Measurements from ENCODE around the gene JAG2. TPM values are rescaled to one million over a fixed set of nuclear protein-coding genes. Genes with fewer than 3 reads are reported as not detected.
A peak's percentile ranks its signal among the peaks of the same experiment; 100 is the strongest.

Gene JAG2
- total and polyA plus RNA-seq, 8 donors = 9.9 to 38.3 (median 11.0) TPM

GRCh38 chr14:105137481-105138020, 31.0 kb downstream of the JAG2 start:
- TF ChIP-seq, protein P1, sequence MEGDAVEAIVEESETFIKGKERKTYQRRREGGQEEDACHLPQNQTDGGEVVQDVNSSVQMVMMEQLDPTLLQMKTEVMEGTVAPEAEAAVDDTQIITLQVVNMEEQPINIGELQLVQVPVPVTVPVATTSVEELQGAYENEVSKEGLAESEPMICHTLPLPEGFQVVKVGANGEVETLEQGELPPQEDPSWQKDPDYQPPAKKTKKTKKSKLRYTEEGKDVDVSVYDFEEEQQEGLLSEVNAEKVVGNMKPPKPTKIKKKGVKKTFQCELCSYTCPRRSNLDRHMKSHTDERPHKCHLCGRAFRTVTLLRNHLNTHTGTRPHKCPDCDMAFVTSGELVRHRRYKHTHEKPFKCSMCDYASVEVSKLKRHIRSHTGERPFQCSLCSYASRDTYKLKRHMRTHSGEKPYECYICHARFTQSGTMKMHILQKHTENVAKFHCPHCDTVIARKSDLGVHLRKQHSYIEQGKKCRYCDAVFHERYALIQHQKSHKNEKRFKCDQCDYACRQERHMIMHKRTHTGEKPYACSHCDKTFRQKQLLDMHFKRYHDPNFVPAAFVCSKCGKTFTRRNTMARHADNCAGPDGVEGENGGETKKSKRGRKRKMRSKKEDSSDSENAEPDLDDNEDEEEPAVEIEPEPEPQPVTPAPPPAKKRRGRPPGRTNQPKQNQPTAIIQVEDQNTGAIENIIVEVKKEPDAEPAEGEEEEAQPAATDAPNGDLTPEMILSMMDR (IDR thresholded peaks at IDR 0.05) = no peak
- H3K36me3 ChIP-seq = no peaks in the 10 kb centered on the region
- H3K9me3 ChIP-seq = no peaks in the 10 kb centered on the region
- no peaks in the 10 kb centered on the region for H3K4me1 ChIP-seq
- peak in 1 of 6 donors; percentile 41 for DNase-seq
- no peak for ATAC-seq
- WGBS, 2 donors = 83 to 86% methylated on average over 14 of the region's 14 CpGs
- intact Hi-C loops (cut with DNase I) = no loop called here
- H3K27me3 ChIP-seq = no peaks in the 10 kb centered on the region
- no peak overlapping the region for H3K27ac ChIP-seq
- FAIRE-seq = no peak
- H3K4me3 ChIP-seq = no peak overlapping the region

DNA sequence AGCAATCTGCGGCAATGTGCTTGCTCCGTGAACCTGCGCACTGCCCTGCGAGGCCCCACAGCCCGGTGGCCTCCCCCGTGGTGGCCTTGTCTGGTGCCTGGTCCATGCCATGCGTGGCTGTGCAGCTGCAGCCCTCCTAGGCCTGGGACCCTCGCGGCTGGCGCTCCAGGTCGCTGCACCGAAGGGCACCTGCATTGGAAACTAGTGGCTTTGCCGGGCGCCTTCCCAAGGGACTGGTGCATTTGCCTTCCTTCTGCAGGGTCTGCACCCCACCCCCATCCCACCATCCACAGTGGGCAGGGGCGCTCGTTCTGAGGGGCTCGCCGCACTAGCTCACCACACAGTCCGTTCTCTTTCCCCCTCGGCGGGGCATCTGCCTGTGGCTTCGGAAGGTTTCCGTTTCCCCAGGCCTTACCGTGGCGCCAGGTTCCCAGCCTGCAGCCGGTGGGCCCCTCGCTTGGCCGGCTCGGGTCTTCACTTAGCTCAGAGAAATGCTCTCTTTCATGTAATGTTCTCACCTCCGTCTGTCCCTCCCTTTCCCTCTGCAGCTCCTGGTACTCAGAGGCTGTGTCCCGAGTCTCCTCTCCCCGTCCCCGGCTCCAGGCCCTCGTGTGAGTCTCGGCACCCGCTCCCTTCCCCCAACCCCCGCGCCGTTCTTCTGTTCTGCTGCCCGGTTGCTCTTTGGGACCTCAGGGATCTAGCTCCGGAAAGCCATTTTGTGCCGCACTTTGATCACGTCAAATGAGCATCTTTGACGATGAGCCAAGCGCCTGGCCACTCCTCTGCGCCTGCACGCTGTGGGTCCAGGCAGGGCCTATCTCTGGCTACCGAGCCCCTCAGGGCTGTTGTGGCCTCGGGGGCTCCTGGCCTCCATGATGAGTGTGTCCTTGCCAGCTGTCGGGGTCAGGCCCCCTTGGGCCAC, 31.9 kb downstream of the JAG2 start:
- Histone ChIP-seq H3K36me3 (no peaks in the 10 kb centered on the region), H3K27ac (no peak overlapping the region), H3K27me3 (no peaks in the 10 kb centered on the region), H3K9me3 (no peaks in the 10 kb centered on the region), H3K4me3 (no peak overlapping the region), H3K4me1 (no peaks in the 10 kb centered on the region)
- intact Hi-C loops (cut with DNase I) = no loop called here
- 84 to 86% methylated on average over 50 of the region's 50 CpGs for WGBS, 2 donors
- DNase-seq = peak in 3 of 6 donors; percentile 5 to 66 (median 49)
- ATAC-seq = no peak
- TF ChIP-seq, protein P1 (IDR thresholded peaks at IDR 0.05) = no peak
- no peak for FAIRE-seq

- WGBS, 2 donors = 88 to 92% methylated on average over 14 of the region's 14 CpGs
These were observed 32.7 kb downstream of the JAG2 start for GRCh38 chr14:105135700-105136395.

DNA sequence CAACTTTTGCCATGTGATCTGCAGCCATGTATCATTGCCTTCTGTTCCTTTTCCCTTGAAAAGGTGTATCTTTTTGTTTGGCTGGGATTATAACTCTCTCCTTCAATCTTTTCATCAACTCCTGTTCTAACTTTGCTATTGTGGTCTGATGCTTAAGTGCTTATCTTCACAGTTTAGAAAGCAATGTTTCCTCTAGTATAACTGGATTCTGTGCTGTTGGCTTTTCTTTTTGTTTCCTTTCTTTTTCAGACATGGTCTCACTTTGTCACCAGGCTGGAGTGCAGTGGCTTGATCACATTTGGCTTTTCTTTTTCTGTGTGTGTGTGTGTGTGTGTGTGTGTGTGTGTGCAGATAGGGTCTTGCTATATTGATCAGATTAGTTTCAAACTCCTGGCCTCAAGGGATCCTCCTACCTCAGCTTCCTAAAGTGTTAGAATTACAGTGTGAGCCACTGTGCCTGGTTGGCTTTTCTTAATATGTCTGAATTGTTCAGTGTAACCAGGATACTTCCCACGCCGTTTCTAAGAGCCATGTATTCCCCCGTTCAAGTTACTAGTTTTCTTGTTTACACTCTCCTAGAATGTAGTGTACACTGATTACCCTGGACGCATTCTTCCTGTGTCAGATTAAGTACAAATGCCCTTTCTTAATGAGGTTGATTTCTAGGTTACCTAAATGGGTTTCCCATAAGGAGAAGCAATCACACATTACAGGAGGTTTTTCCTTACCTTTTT, 35.5 kb downstream of the JAG2 start:
- Histone ChIP-seq H3K4me3 (no peak overlapping the region), H3K9me3 (no peaks in the 10 kb centered on the region), H3K27ac (peak overlapping the region in 1 of 4 donors; percentile 60), H3K36me3 (no peaks in the 10 kb centered on the region), H3K27me3 (no peaks in the 10 kb centered on the region), H3K4me1 (no peaks in the 10 kb centered on the region)
- TF ChIP-seq, protein P1 (IDR thresholded peaks at IDR 0.05) = no peak
- WGBS, 2 donors = 19 to 35% methylated on average over 4 of the region's 4 CpGs
- peak in 1 of 6 donors; percentile 3 for DNase-seq
- ATAC-seq = no peak
- no peak for FAIRE-seq
- intact Hi-C loops (cut with DNase I) = no loop called here

More at GRCh38 chr14:105135700-105136395, 32.7 kb downstream of the JAG2 start:
- DNase-seq (peak in 2 of 6 donors; percentile 7 to 10), FAIRE-seq (no peak), ATAC-seq (no peak)
- no peaks in the 10 kb centered on the region for H3K9me3 ChIP-seq
- no peak overlapping the region for H3K4me3 ChIP-seq
- TF ChIP-seq, protein P1 (IDR thresholded peaks at IDR 0.05) = no peak
- H3K36me3 ChIP-seq = no peaks in the 10 kb centered on the region
- no peaks in the 10 kb centered on the region for H3K27me3 ChIP-seq
- no peaks in the 10 kb centered on the region for H3K4me1 ChIP-seq
- intact Hi-C loops (cut with DNase I) = no loop called here
- no peak overlapping the region for H3K27ac ChIP-seq
